ENCODE data around the gene NFASC.
A peak's percentile ranks its signal among the peaks of the same experiment; 100 is the strongest.

Gene NFASC

DNA sequence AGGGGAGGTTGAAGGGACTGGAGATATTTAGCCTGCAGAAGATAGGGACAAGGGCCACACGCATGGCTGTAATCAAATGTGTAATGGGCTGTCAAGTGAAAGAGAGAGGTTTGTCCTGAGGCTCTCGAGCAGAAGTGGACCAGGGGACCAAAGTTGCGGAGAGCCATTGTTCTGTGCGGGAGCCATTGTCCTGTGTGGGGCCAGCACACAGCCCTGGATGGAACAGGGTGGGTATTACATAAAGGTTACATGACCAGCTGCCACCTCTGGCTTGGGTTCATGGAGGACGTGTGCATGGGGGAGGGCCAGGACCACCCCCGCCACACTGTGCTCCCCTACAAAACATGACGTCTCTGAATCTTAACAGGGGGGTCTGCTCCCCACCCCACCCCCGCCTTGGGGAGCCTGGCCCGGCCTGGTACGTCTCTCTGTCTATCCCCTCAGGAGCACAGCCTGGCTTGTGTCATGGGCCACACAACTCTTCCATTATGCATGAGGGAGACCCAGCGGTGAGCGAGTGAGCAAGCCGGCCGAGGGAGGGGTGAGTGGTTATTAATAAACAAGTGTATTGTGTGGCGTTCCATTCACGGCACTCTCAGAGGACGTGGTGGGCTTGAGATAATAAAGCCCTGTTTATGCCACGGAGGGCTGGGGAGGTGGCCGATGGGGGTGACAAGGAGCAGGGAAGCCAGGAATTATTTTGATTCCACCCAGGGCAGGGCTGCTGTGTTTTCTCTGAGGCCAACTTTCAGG is at the start of gene NFASC:
NFASC (plus strand) TSS at position 703 of the 753 bp plus-strand sequence. CDS start 73,454 bp downstream, outside the sequence.
- DNase-seq: no peak

DNA sequence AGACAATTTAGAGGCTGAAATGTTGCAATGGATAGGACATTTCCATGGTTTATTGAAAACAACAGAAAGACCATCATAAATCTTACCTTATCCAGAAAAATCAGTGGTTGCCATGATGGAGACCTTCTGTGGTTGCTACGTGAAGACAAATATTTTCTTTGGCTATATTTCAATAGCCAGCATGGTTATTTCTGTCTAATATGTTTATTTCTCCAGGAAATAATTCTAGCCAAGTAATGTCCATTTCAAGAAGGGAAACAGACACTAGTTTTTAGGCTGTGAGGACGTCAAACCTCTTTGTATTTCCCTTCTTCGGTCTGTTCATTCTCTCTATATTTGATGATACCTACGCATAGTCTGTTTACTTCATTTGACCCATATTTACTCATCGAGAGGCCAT is 49.2 kb upstream of the NFASC start:
- DNase-seq: no peak

DNA sequence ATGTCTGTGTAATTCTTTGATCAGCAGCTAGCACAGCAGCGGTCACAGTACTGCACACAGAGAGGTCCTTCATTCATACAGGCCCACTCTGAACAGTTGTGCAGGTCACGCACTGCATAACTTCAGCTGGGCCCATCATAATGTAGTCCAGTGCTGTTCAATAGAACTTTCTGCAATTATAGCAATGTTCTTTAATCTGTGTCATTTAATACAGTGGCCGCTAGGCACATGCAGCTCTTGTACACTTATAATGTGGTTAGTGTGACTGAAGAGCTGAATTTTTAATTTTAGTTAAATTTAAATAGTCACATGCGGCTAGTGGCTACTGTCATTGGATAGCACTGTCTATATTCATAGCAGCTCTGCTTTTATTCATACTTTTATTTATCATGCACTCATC is 48.7 kb upstream of the NFASC start:
- DNase-seq: no peak

- no peak for DNase-seq
Observed at GRCh38 chr1:204826970-204827369, 43.7 kb upstream of the NFASC start.

DNA sequence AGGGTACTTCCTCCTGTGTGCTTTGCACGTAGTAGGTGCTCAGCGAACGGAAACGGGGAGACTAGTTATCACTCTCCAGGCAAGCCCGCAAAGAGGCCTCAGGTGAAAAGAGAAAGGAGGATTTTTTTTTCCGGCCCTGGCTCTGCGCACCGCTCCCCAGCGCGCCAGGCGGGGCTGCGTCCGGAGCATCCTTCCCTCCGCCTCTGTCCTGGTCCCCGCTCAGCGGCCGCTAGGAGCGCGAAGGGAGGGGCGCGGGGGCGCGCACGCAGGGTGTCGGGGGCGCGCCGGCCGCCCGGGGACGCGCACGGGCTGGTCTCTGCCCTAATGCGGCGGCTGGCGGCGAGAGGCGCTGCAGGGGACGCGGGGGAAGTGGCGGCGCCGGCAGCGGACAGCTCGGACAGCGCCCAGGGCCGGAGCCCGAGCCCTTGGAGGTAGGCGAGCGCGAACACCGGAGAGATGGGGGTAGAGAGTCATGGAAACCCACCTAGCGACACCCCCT is 42.3 kb upstream of the NFASC start:
- peak in 1 of 2 experiments; percentile 24 for DNase-seq

DNA sequence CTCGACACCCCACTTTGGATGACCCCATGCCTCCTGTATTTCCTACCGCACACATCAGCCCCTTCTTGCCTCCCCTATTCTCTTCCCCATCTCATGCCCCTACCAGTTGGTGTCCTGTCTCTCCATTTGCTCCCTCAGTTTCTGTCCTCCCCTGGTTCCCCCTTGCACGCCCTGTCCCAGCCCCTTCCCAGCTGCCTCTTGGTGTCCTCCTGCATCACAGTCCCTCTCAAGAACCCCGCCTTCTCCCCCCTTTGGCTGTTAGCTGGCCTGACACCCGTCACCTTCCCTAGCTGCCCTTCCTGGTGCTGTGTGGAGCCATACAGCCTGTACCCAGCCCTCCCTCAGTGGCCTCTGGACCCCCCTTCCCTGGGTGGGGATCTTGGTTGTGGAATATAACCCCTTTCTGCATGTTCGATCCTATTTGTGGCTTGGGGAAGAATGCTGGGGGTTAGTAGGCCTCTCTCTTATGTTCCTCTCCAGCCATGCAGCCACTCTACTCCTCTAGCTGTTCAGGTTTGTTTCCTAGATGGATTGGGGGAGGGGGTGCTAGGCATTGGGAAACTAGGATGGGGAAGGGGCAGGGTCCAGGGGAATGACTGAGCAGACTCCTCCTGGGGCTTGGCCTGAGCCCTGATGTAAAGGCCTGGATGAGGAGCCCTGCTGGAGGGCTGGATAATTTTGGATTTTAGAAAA is 41.4 kb upstream of the NFASC start:
- DNase-seq: no peak

DNA sequence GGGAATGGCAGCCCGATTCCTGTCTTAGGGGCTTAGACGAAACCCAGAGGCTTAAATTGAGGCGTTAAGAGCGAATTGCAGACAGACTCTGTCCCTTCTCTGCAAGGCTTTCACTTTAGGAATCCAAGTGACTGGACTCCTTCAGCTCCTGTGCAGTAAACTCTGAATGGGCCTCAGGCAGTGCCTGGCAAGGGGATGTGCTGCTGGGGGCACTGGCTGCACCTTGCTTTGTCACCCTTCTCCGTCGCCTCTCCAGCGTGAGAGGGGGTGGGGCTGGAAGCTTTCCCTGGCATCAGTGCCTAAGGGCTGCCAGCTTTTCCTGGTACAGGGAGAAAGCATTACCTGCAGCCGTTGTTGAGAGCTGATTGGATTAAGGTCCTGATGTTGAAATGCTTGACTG is 39.9 kb upstream of the NFASC start:
- DNase-seq: no peak

- no peak for DNase-seq
Observed at GRCh38 chr1:204831186-204831585, 39.5 kb upstream of the NFASC start.

- DNase-seq: no peak
Observed at GRCh38 chr1:204834336-204834735, 36.3 kb upstream of the NFASC start.

- no peak for DNase-seq
Observed at GRCh38 chr1:204834752-204835151, 35.9 kb upstream of the NFASC start.

DNA sequence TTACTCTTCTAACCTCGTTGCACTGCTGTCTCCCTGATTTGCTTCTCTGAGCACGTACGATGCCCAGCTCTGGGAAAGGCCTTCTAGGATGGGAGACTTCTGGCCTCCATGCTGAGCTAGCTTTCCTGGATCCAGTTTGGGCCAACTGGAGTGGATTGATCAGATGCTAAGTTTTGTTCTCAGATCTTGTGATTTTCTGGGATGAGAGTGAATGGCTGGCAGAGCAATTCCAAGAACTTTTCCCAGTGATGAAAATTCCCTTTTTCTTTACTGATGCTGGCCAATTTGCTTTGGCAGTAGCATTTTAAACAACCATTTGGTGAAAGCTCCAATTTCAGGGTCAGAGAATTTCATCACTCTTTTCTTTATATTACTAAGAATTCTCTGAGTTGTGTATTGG is 34.9 kb upstream of the NFASC start:
- DNase-seq: no peak

- DNase-seq: no peak
Observed at GRCh38 chr1:204836856-204837255, 33.8 kb upstream of the NFASC start.

GRCh38 chr1:204837440-204838084 is 33.1 kb upstream of the NFASC start:
- no peak for DNase-seq

DNA sequence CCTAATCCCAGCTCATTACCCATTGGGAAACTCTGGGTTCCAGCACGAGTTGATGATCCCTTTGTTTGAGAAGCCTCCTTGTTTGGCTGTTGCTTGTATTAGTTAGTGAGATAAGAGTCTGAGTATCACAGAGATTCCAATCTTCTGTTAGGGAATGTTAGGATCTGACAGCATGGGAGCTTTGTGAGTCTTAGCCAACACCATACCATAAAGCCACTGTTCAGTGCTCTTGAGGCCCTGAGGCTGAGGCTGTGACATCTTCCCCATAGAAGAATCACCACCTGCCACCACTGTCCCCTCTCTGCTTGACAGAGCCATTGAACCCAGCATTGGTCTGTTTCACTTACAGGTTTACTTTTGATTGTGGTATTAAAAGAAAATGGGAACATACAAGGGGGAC is 29.3 kb upstream of the NFASC start:
- no peak for DNase-seq

GRCh38 chr1:204841798-204842197 is 28.9 kb upstream of the NFASC start:
- DNase-seq: no peak

- DNase-seq: no peak
Observed at GRCh38 chr1:204842369-204842768, 28.3 kb upstream of the NFASC start.

- no peak for DNase-seq
Observed at GRCh38 chr1:204842892-204843291, 27.8 kb upstream of the NFASC start.

DNA sequence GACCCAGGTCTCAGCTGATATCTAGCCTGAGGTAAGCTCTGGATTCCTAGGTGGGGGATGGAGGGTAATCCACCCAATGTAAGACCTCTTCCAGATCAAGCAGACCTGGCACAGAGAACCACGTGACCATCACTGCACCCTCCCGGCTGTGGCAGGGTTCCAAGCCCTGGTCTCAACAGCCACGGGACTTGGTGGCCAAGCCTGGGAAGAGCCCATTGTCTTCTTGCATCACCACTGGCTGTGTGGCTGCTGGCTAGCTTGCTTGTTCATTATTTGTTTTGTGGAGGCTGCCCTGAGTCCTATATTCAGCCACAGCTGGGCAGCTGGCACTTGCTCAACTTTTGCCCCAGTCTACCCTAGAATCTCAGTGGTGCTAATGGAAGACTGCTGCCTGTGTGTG is 24.1 kb upstream of the NFASC start:
- no peak for DNase-seq

- DNase-seq: no peak
Observed at GRCh38 chr1:204848579-204848978, 22.1 kb upstream of the NFASC start.

GRCh38 chr1:204852854-204853253 is 17.8 kb upstream of the NFASC start:
- DNase-seq: no peak

- no peak for DNase-seq
Observed at GRCh38 chr1:204853436-204853835, 17.2 kb upstream of the NFASC start.

DNA sequence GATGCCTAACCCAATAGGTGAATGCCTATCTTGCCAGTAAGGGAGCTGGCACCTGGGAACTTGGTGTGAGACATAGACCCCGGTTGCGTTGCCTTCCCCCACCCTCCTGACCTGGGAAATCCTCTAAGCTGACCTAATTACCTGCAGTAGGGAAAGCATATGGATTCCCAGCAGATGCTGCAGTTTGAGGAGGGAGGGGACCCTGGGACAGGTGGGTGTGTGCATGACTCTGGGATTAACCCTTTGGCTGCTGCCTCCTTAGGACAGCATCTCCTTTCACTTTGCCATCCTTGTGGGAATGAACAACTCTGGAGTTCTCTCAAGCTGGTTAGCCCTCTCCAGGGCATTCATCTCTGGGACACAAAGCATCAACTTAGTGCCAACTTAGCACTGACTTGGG is 16.4 kb upstream of the NFASC start:
- no peak for DNase-seq

DNA sequence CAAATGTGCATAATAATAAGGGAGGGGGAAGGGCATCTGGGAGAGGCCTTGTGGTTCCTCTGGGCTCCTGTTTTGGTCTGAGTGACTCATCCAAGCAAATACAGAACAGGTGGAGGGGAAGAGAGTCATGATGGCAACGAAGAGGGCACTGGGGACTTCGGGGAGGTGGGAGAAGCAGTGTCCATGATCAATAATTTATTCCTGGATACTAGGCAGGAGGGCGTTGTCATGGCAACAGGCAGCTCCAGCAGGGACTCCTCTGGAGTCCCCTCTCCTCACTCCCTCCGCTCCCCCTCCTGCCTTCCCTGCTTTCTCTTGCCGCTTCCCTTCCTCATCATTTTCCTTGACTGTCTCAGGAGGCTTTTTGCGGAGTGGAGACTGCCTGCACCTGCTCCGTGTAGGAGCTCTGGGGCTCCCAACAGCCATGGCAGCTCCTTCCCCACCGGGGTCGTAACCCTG is 12.3 kb upstream of the NFASC start:
- DNase-seq: no peak

- DNase-seq: no peak
Observed at GRCh38 chr1:204859861-204860267, 10.8 kb upstream of the NFASC start.

Data from SW 1271 (cell line).